HG02884 (cell line): ENCODE results near the gene PRAMEF13.
"Not testable (repeated sequence)": the region's sequence is repeated elsewhere in the genome, so short reads cannot be mapped to it uniquely, and the experiment has no call there.

Experiments used
- ATAC-seq: cut with Tn5 transposase; IDR thresholded peaks from one replicate; pipeline ENCODE4 v1.9.1; 2021; ENCODE audit warnings: mild to moderate bottlenecking, moderate library complexity; ENCODE audit not compliant: unreplicated experiment

The PRAMEF13 gene

GRCh38 chr1:13201309-13201708 lies at the start of gene PRAMEF13:
Gene PRAMEF13 (minus strand): TSS chr1:13201409. CDS start chr1:13199589, 1,820 bp downstream.
- not testable (repeated sequence) for ATAC-seq

DNA sequence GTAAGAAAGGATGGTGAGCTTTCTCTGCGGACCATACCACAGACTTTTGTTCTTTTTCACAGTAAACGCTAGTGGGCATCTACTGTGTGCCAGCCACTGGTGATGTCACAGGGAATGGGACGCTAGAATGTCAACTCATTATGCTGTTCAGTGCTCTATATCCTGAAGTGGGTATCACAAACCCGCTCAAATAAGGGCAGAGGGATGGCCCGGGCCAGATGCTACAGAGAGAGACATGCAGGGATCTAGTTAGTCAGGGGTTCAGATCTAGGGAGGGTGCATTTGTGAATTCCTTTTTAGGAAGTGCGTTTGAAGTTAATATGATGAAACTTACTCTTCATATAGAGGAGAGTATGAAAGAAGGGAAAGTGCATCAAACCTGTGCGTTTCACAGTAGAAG lies 45.9 kb upstream of the PRAMEF13 start:
- not testable (repeated sequence) for ATAC-seq

GRCh38 chr1:13246554-13246871 lies 45.3 kb upstream of the PRAMEF13 start:
- not testable (repeated sequence) for ATAC-seq

DNA sequence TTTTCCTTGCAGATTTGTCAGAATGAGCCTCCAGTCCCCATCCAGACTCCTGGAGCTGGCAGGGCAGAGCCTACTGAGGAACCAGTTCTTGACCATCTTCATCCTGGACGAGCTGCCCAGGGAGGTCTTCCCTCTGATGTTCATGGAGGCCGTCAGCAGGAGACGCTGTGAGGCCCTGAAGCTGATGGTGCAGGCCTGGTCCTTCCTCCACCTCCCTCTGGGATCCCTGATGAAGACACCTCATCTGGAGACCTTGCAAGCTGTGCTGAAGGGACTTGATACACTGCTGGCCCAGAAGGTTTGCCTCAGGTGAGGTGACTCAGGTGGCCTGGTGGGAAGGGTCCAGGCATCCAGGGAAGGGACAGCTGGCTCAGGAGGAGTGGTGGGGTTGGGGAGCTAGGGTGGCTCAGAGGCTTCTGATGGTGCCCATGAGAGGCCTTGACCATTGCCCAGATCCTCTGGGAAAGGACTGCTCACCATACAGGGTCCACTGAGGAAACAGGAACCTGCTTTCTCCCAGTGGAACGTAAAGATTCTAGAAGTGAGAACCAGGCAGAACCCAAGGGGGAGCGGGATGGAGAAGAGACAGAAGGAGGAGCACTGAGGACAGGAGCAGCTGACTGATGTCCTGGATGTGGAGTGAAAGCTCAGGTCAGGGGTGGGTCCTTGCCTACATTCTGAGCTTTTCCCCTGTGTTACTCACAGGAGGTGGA lies 44.8 kb upstream of the PRAMEF13 start:
- ATAC-seq, result not testable (repeated sequence)

DNA sequence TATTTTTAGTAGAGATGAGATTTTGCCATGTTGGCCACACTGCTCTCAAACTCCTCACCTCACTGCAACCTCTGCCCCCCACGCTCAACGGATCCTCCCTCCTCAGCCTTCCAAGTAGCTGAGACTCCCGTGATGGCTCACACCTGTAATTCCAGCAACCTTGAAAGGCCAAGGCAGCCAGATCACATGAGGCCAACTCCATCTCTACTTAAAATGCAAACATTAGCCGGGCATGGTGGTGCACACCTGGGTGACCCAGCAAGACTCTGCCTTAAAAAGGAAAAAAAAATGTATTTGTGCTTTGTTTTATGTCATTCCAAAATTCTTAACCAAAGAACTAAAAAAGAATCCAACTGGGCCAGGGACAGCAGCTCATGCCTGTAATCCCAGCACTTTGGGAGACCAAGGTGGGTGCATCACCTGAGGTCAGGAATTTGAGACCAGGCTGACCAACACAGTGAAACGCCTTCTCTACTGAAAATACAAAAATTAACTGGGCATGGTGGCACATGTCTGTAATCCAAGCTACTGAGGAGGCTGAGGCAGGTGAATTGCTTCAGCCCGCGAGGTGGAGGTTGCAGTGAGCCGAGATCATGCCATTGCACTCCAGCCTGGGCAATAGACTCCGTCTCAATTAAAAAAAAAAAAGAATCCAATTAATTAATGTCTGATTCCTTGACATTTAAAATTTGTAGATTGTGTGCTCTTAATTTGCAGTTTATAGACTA lies 42.5 kb upstream of the PRAMEF13 start:
- not testable (repeated sequence) for ATAC-seq

- ATAC-seq, result not testable (repeated sequence)
Measured at GRCh38 chr1:13239633-13240032, 38.4 kb upstream of the PRAMEF13 start.

GRCh38 chr1:13237572-13237971 lies 36.4 kb upstream of the PRAMEF13 start:
- not testable (repeated sequence) for ATAC-seq

GRCh38 chr1:13234057-13234456 lies 32.8 kb upstream of the PRAMEF13 start:
- ATAC-seq, result not testable (repeated sequence)

DNA sequence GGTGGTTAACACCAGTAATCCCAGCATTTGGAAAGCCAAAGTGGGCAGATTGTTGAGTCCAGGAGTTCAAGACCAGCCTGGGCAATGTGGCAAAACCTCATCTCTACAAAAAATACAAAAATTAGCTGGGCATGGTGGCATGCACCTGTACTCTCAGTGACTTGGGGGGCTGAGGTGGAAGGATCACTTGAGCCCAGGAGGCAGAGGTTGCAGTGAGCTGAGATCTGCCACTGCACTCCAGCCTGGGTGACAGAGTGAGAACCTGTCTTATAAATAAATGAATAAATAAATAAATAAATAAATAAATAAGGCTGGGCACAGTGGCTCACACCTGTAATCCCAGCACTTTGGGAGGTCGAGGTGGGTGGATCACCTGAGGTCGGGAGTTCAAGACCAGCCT lies 30.8 kb upstream of the PRAMEF13 start:
- not testable (repeated sequence) for ATAC-seq

- not testable (repeated sequence) for ATAC-seq
Measured at GRCh38 chr1:13231061-13231750, 30.0 kb upstream of the PRAMEF13 start.

- ATAC-seq, result not testable (repeated sequence)
Measured at GRCh38 chr1:13230601-13231000, 29.4 kb upstream of the PRAMEF13 start.

- ATAC-seq, result not testable (repeated sequence)
Measured at GRCh38 chr1:13230096-13230495, 28.9 kb upstream of the PRAMEF13 start.

- ATAC-seq, result no peak
Measured at GRCh38 chr1:13228343-13228781, 27.2 kb upstream of the PRAMEF13 start.

DNA sequence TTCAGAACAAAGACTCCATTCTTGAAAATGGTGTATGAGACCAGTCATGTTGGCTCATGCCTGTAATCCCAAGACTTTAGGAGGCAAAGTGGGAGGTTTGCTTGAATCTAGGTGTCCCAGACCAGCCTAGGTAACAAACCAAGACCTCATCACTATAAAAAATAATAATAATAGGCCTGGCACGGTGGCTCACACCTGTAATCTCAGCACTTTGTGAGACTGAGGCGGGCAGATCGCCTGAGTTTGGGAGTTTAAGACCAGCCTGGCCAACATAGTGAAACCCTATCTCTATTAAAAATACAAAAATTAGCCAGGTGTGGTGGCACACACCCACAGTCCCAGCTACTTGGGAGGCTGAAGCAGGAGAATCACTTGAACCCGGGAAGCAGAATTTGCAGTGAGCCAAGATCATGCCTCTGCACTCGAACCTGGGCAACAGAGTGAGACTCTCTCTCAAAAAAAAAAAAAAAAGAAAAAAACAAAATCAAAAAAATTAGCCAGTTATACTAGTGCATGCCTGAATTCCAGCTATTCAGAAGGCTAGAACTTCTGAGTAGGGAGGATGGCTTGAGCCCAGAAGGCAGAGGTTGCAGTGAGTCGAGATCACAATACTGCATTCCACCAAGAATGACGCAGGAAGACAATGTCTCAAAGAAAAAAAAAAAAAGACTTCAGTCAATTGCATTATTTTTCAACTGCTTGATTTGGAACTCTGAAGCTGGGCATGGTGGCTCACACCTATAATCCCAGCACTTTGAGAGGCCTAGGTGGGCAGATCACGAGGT lies 26.3 kb upstream of the PRAMEF13 start:
- ATAC-seq, result not testable (repeated sequence)

DNA sequence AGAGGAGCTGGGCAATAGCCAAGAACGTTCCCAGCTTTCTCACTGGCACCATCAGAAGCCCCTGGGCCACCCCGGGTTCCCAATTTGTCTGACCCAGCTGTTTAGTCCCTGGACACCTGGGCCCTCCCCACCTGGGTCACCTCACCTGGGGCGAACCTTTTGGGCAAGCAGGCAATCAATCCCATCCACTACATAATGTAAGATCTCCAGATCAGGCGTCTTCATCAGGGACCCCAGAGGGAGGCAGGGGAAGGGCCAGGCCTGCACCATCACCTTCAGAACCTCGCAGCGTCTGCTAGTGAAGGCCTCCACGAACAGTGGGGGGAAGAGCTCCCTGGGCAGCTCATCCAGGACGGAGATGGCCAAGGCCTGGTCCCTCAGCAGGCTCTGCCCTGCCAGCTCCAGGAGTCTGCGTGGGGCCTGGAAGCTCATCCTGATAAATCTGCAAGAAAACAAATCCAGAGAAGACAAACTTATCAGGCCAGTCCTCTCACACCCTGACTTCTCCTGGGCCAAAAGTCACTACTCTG lies 24.5 kb upstream of the PRAMEF13 start, which contains the start of gene PRAMEF18:
PRAMEF18 (minus strand) TSS at position 480 of the 530 bp plus-strand sequence; CDS start at position 432, 48 bp downstream.
- not testable (repeated sequence) for ATAC-seq

- ATAC-seq, result no peak
Measured at GRCh38 chr1:13224480-13225060, 23.4 kb upstream of the PRAMEF13 start.

DNA sequence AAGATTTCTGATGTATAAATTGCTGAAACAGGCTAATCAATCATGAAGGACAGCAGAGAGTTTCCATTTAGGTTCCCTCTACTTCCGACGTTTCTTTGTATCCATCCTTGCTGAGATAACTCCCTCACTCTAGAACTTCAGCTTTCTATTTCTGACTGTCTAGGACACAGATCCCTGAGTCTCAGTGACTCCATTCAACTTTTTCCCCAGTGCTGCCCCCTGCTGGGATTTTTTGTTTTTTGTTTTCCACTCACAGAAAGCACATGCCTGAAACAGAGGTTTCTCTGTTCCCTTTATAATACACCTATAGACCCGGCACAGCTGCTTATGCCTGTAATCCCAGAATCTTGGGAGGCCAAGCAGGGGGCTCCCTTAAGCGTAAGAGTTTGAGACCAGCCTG lies 21.6 kb upstream of the PRAMEF13 start:
- not testable (repeated sequence) for ATAC-seq

GRCh38 chr1:13219203-13219602 lies 18.0 kb upstream of the PRAMEF13 start:
- ATAC-seq, result not testable (repeated sequence)

DNA sequence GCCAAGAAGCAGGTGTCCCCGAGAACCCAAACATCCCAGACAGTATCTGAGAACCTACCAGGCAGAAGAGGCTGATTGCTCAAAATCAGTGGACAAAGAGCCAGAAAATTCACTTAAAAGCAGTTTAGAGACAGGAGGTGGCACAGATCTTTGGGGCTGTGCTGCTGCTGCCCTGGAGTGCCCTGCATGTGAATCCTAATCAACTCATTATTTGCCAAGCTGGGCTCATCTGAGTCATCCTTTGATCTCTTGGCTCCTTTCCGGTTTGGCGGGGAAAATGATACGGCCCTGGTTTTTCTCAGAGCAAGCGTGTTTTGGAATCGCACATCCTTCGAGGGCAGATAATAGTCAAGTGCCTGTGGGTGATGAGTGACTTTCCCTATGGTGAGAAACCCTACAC lies 15.4 kb upstream of the PRAMEF13 start:
- not testable (repeated sequence) for ATAC-seq

GRCh38 chr1:13208712-13209111 lies 7.5 kb upstream of the PRAMEF13 start:
- not testable (repeated sequence) for ATAC-seq
